ENCODE results near the gene DUSP8.

Gene DUSP8

DNA sequence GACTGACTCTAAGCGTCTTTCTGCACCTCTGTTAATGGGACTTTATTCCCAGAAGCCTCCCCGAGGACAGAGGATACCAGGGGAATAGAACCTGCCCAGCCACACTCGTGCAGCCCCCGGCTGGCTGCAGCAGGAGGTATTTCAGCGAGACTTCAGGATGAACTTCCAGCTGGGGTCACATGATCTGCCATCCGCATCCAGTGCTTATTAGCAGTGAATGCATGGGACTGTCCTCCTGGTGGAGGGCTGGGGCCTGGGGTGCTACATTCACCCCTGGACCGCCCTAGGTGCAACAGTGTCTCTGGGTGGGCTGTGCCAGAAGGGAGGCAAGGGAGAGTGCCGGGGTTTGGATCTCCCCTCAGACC is 1.6 kb downstream of the DUSP8 start:
- DNase-seq (ENCODE audit: low read depth), result no peak
- TF ChIP-seq CTCF (IDR thresholded peaks at IDR 0.05; ENCODE audit: insufficient read depth, low read depth, low read length, missing control alignments), result no peak
- H3K4me3 ChIP-seq (ENCODE audit: low read length), result no peak overlapping the region

DNA sequence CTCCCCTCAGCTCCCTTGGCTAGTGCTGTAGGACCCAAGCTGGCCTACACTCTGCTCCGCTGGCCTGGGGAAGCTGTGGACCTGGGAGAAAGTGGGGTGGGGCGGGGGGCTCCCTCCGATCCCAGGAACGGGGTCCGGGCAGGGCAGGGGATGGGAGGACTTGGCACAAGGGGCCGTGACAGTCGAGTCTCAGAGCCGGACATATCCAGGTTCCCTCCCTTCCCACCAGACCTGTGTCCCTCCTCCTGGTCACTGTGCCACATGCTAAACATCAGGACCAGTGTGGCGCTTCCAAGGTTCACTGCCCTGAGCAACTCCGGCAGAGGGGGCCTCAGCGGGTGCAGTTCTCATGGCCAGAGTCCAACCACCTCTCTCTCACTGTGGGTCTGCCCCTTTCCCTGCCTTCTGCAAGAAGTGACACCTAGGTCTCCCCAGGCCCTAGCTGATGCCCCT is 2.0 kb downstream of the DUSP8 start:
- H3K4me3 ChIP-seq (ENCODE audit: low read length), result no peak overlapping the region
- DNase-seq (ENCODE audit: low read depth), result no peak
- no peak for TF ChIP-seq CTCF (IDR thresholded peaks at IDR 0.05; ENCODE audit: insufficient read depth, low read depth, low read length, missing control alignments)

DNA sequence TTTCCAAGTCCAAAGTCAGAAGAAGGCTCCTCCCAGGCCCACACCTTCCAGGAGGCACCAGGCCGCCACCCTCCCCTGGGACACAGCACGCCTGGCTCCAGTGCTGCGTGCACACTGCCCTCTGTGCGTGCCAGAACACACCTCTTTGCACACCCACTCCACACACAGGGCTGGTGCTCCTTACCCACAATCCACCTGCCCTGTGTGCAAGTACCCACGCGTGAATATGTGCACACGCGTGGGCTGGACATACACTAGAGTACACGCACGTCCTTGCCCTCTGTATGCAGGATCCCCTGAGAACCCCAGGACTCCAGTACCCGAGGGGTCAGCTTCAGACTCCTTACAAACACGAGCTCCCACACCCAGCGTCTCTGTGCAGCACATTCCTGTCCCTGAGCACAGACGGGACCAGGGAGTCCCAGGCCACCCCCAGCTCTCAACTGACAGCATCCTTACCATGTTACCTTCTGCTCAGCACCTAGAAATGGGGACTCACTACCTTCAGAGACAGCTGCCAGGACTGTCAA is 2.8 kb downstream of the DUSP8 start:
- TF ChIP-seq CTCF (IDR thresholded peaks at IDR 0.05; ENCODE audit: insufficient read depth, low read depth, low read length, missing control alignments), result no peak
- H3K4me3 ChIP-seq (ENCODE audit: low read length), result no peak overlapping the region
- no peak for DNase-seq (ENCODE audit: low read depth)

GRCh38 chr11:1568441-1568911 is 3.6 kb downstream of the DUSP8 start:
- DNase-seq (ENCODE audit: low read depth), result no peak
- H3K4me3 ChIP-seq (ENCODE audit: low read length), result no peak overlapping the region
- no peak for TF ChIP-seq CTCF (IDR thresholded peaks at IDR 0.05; ENCODE audit: insufficient read depth, low read depth, low read length, missing control alignments)

DNA sequence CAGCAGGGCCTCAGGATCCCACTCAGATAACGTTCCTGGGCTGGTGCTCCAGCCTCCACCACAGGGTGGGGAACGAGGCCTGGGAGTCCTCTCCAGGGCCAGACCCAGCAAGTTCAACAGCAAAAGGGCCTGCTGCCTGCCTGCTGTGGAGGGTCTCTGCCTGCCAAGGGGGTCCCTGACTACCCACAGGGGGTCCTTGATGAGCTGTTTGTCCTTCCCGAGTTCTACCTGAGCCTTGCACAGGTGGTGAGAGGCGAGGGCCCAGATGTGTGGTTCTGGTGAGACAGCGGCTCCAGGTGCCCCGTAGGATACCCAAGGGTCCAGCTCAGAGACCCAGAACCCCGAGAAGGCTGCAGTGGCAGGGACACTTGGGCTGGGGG is 4.4 kb downstream of the DUSP8 start:
- DNase-seq (ENCODE audit: low read depth), result no peak
- H3K4me3 ChIP-seq (ENCODE audit: low read length), result no peak overlapping the region
- no peak for TF ChIP-seq CTCF (IDR thresholded peaks at IDR 0.05; ENCODE audit: insufficient read depth, low read depth, low read length, missing control alignments)

DNA sequence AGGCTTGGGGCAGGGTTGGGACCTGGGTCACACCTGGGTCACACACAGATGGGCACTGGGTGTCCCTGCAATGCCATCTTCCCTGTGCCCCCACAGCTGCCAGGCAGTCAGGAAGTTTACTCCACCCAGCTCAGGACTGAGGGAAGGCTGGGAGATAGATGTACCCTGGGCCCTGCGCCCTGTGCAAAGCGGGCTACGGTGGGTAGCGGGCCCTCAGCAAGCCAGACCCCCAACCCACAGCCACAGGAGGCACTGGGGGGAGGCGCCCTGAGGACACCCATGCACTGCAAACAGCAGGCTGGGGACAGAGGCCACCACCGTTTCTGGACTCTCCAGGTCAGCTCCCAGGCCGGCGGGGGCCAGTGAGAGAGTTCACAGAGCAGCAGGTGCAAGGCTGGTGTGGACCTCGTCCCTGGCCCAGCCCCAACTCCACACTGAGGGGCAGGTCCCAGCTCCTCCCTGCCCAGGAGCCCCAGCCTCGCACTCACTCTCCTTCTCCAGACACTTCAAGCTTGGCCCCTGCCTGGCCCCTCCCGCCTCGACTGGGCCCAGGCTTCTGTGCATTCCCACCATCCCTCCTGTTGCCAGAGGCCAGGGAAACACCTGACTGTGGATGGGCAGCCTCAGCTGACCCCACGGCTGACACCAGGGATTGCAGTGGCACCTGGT is 4.9 kb downstream of the DUSP8 start:
- no peak for TF ChIP-seq CTCF (IDR thresholded peaks at IDR 0.05; ENCODE audit: insufficient read depth, low read depth, low read length, missing control alignments)
- no peak for DNase-seq (ENCODE audit: low read depth)
- no peak overlapping the region for H3K4me3 ChIP-seq (ENCODE audit: low read length)

Measured in epithelial cell of esophagus (primary cell).